NCI-H510A treated with DMSO at 0.1 percent for 48 hours (cell line): Measurements from ENCODE around the gene ZNF318.

Experiments used
- DNase-seq: peaks from one replicate; lab custom pipeline; 2025; lab: John Stamatoyannopoulos, UW

Gene ZNF318

DNA sequence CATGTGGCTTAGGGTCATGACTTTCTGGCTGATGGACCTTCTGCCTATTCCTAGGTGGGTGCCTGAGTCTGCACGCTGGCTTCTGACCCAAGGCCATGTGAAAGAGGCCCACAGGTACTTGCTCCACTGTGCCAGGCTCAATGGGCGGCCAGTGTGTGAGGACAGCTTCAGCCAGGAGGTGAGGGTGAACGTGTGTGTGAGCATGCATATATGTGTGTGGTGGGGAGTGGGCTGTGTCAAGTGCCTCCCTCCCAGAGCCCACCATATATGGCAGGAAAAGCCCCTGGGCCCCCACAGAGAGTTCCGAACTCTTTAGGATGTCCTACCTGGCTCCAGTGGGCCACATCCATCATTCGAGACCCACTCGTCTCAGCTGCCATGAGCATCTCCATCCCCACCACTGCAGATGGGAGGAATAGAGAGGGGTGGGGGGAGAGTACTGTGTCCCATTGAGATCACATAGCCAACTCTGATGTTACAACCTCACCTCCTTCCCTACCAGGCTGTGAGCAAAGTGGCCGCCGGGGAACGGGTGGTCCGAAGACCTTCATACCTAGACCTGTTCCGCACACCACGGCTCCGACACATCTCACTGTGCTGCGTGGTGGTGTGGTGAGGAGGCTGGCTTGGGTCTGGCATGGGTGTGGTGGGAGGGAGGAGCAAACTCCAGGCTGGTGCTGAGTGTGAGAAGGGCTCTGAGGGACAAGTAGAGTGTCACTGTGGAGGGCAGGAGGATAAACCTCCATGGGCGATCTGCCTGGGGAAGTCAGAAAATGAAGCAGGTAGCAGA, 68.2 kb downstream of the ZNF318 start:
- DNase-seq, result no peak

GRCh38 chr6:43299338-43300293, 69.8 kb downstream of the ZNF318 start:
- DNase-seq, result no peak

DNA sequence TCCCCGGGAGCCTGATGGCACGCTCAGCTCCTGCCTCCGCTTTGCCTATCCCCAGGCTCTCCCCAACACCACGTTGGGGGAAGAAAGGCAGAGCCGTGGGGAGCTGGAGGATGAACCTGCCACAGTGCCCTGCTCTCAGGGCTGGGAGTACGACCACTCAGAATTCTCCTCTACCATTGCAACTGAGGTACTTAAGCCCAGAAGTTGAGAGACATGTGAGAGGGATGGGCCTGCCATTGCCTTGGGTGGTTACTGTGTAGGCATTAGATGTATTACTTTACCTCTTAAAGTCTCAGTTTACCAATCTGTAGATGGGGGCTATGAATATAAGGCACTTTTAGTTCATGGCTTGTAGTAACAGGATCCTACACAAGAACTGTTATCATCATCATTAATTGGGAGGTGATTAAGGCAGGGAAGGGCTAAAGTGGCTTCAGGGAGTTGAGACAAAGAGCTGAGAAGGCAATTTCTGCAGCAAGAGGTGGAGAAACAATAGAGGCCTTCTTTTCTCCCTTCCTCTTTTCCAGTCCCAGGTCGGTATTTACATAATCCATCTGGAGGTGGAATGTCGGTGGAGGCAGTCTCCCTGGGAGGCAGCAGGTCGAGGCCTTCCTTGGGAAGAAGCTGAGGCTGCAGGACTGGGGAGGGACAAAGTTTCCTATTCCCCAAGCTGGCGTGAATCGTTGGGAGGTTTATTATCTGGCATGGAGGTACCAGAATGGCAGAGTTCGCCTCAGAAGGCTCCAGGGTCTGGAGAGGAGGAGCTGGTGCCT, 70.7 kb downstream of the ZNF318 start:
- no peak for DNase-seq

- no peak for DNase-seq
Measured at GRCh38 chr6:43297644-43298564, 71.5 kb downstream of the ZNF318 start, which contains the start of gene SLC22A7. TSS of gene SLC22A7 (plus strand) at chr6:43298260. CDS start at chr6:43298359, 99 bp downstream.

DNA sequence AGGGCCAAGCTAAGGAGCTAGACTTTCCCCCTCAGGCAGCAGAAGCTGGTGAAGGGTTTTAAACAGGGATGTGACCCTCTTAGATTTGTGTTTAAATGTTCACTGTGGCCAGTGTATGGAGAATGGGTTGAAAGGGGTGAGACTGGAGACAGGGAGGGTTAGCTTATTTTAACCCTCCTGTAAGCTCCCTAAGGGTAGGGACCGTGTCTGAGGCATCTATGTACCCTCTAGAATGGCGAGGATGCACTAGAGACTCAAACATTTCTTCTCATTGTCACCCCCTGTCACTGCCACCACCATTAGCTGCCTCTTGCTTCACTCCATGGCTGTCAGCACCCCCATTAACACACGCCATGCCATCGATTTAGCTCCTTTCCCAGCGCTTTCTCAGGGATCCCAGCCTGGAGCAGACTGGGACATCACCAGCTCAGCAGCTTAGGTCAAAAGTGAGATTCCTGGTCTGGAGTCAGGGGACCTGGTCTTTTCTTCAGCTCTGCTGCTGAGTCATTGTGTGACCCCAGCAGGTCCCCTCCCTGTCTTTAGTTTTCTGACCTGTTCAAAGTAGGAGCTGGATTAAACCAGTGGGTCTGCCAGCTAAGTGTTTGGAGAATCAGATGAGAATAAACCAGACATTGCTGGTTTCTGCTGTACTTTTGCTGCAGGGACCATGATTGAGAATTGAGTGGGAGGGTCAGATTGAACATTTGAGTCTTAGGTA, 72.5 kb downstream of the ZNF318 start:
- no peak for DNase-seq

- DNase-seq, result no peak
Measured at GRCh38 chr6:43295456-43295855, 74.0 kb downstream of the ZNF318 start.

DNA sequence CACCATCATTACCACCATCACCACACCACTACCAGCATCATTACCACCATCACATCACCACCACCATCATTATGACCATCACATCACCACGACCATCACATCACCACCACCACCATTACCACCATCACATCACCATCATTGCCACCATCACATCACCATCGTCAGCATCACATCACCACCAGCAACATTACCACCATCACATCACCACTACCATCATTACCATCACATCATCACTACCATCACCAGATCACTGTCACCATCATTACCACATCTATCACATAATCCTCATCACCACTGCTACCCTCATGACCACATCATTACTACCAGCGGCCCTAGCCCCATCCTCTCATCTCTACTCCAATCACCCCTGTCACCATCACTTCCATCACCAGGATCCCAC, 74.9 kb downstream of the ZNF318 start:
- DNase-seq, result no peak

- DNase-seq, result no peak
Measured at GRCh38 chr6:43293698-43294097, 75.7 kb downstream of the ZNF318 start.

DNA sequence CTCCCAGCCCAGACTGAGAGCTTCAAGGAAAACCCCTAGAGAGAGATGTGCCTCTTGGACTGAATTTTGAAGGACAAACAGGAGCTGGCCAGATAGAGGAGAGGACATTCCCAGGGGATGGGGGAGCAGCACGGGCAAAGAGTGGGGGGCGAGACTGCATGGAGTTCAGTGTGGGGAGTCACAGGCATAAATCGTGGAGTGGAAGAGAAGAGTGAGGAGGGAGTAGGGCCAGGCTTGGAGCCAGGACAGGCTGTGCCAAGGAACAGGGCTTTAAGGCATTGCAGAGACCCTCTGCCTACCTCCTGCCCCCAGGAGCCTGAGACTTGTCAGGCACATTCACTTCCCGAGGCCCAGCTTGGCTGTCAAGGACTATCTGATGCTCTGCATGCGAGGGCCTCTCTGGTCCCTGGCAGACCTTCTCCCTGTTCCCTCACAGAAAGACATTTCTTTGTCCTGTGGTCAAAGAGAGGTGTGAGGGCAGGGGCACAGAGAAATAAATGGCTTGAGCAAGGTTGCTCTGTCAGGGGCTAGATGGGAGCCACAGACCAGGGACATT, 76.6 kb downstream of the ZNF318 start:
- DNase-seq, result no peak

DNA sequence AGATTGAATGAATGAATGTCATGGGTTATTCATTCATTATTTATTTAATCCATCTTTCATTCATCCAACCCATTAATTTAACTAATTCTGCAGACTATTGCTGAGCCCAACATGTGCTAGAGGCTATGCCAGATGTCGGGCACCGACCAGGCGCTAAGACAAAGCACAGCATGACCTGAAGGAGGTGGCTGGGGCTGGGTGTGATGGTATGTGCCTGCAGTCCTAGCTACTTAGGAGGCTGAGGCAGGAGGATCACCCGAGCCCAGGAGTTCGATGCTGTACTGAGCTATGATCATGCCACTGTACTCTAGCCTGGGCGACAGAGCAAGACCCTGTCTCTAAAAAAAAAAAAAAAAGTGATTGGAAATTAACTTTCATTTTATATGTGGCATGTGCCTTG, 77.1 kb downstream of the ZNF318 start:
- no peak for DNase-seq

- no peak for DNase-seq
Measured at GRCh38 chr6:43291708-43292107, 77.7 kb downstream of the ZNF318 start.

DNA sequence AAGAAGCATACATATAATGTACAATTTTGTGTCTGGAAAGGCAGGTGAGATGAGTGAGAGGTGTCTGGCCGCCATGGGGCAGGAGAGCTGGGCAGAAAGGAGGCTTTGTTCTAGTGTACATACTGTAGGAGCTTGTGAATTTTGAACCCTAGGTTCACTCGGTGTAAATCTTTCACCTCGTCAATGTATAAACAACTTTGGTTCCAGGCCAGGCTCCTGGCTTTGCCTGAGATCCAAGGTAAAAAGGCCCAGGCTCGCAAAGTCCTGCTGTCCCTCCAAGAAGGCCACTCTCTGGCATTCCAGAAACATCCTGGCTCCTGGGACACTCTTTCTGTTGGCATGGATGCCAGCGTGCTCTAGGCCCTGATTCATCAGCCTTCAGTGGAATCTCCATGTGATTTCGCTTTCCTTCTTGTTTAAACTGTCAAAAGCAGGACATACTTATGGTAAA, 78.5 kb downstream of the ZNF318 start:
- DNase-seq, result no peak

- DNase-seq, result no peak
Measured at GRCh38 chr6:43290339-43290904, 79.0 kb downstream of the ZNF318 start.

DNA sequence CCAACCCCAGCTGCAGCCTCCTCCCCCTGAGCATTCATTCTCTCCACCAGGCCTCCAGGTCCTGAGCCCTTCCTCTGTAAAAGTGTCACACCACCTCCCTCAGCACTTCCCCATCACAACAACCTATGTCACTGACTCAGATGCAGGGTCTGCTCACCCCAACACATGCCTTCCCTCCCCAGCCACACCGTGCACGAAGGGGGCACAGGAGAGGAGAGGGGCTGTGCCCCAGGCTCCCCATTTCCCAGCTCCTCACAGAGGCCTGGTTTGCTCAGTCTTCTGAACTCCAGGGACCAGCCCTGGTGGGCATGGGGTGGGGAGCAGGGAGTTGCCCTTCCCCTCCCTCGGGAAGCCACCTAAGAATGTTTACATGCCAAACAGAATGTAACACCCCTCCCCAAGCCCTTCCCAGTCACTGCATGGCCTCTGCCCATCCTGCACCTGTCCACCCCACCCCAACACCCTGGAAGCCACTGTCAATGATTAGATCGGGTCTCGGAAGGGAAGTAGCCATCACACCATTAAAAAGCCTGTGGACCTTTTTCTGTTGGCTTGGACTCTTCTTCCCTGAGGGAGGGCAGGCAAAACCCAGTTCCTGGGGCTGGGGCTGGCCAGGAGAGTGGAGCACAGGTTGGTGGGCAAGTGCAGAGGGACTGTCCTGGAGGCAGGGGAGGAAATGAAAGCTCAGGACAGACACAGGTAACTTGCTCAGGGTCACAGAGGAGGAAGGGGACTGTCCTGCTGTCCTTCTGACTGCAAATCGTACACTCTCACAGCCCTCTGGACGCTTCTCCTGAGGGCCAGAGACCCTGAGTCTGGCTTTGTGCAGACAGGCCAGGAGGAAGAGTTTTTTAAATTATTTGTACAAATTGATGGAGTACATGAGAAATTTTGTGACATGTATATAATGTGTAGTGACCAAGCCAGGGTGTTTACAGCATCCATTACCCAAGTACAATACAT, 81.4 kb downstream of the ZNF318 start:
- no peak for DNase-seq

DNA sequence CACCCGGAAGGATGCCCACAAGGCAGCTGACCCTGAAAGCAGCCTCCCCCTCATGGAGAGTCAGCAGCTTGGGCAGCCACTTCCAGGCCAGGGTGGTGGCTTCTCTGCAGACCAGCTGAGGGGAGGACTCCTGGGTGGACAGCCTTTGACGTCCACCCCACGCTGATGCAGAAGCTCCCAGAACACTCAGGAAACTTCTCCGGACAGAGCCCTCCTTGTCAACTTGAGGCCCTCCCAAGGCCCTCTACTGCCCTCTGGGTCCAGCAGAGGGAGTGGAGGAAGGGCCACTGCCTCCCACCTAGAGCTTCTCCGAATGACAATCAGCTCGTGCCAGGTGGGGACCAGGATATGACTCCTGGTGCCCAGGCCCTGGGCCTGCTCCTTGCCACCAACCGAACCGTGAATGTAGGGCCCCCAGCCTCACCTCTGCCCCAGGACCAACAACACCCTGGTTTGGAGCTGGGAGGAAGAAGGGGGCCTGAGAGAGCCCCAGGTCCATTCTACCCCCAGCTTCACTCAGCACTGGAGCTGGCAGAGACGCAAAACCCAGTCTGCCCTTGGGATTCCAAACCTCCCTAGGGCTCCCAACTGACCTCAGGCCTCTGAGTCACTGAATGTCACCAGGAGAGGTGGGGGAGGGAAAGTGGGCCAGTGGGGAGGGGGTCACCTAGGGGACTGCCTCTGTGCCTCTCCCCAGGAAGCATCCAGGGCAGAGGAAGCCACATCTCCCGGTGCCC, 82.3 kb downstream of the ZNF318 start:
- no peak for DNase-seq

DNA sequence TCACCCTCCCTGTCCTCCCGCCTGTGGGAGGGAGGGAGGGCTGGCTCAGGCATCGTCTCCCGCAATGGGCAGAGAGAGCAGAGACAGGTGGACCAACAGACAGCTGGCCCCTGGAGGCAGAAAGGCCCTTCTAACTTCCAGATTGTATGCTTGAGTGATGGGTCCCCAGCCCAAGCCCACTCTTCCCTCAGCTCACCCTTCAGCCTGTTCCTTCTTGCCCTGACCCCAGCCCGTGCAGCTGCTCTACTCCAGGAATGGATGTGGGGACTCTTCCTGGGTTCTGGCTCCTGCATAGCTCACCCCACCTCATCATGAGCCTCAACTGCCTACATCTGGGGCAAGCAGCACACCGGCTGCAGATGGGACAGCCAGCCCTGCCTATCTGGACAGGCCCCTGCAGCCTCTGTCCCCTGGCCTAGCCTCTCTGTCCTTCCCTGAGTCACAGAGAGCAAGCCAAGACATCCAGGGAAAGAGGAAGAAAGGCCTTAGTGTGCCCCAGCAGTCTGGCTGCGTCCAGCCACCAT, 82.9 kb downstream of the ZNF318 start:
- DNase-seq, result no peak
